Measurements from ENCODE around the gene OSBPL2. TPM values are rescaled to one million over a fixed set of nuclear protein-coding genes. Genes with fewer than 3 reads are reported as not detected.

Gene OSBPL2
- total RNA-seq, 1 donor: 36.7 TPM

- peak; percentile 97 for DNase-seq (ENCODE audit: low read depth)
- peak; percentile 88 for TF ChIP-seq CTCF (IDR thresholded peaks at IDR 0.05; ENCODE audit: insufficient read depth, low read depth, low read length)
Measured at GRCh38 chr20:62302341-62303061, 64.2 kb downstream of the OSBPL2 start, which contains the start of gene ADRM1. TSS of gene ADRM1 (plus strand) at chr20:62302997. CDS start at chr20:62303569, 572 bp downstream.

GRCh38 chr20:62303062-62303339 is 64.7 kb downstream of the OSBPL2 start:
- no peak for DNase-seq (ENCODE audit: low read depth)
- TF ChIP-seq CTCF (IDR thresholded peaks at IDR 0.05; ENCODE audit: insufficient read depth, low read depth, low read length): no peak
- H3K4me3 ChIP-seq (ENCODE audit: low read depth, low read length): peak overlapping the region; percentile 81

More at GRCh38 chr20:62302341-62303061, 64.2 kb downstream of the OSBPL2 start, which contains the start of gene ADRM1:
- peak within 1 kb of the TSS; percentile 81 for H3K4me3 ChIP-seq (ENCODE audit: low read depth, low read length)

- peak overlapping the region; percentile 81 for H3K4me3 ChIP-seq (ENCODE audit: low read depth, low read length)
- DNase-seq (ENCODE audit: low read depth): peak; percentile 27
- TF ChIP-seq CTCF (IDR thresholded peaks at IDR 0.05; ENCODE audit: insufficient read depth, low read depth, low read length): no peak
Measured at GRCh38 chr20:62303340-62304226, 65.3 kb downstream of the OSBPL2 start.

GRCh38 chr20:62304331-62305148 is 66.2 kb downstream of the OSBPL2 start:
- TF ChIP-seq CTCF (IDR thresholded peaks at IDR 0.05; ENCODE audit: insufficient read depth, low read depth, low read length): no peak
- peak overlapping the region; percentile 81 for H3K4me3 ChIP-seq (ENCODE audit: low read depth, low read length)
- no peak for DNase-seq (ENCODE audit: low read depth)

- TF ChIP-seq CTCF (IDR thresholded peaks at IDR 0.05; ENCODE audit: insufficient read depth, low read depth, low read length): no peak
- no peak for DNase-seq (ENCODE audit: low read depth)
- peak overlapping the region; percentile 81 for H3K4me3 ChIP-seq (ENCODE audit: low read depth, low read length)
Measured at GRCh38 chr20:62305149-62305764, 66.9 kb downstream of the OSBPL2 start.

- no peak for DNase-seq (ENCODE audit: low read depth)
- TF ChIP-seq CTCF (IDR thresholded peaks at IDR 0.05; ENCODE audit: insufficient read depth, low read depth, low read length): no peak
- no peak overlapping the region for H3K4me3 ChIP-seq (ENCODE audit: low read depth, low read length)
Measured at GRCh38 chr20:62305765-62306413, 67.6 kb downstream of the OSBPL2 start.
